ENCODE results near the gene TDRD10.

DNA sequence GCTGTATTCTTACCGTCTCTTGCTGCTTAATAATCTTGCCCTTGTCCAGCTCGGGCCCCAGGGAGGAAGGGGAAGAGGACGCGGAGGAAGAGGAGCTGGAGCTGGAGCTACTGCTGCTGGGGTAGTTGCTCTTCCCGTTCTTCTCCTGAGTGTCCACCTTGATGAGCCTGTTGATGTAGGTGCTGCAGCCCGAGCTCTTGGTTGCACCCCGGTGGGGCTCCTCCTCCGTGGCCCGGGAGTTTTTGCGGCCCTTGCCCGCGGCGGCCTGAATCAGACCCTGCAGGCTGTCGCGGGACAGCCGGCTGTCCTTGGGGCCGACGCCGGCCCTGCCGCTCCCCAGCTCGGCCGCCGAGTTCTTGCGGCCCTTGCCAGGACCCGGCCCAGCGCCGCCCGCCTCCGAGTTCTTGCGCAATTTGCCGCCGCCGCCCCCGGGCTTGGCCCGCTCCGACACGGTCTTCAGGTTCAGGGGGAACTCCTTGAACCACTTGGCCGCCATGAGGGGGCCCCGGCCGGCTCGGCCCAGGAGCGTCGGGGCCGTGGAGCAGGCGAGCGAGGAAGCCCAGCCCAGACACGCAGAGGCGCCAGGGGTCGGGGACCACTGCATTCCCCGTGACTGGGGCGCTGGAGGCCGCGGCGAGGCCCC lies 475 bp upstream of the TDRD10 start:
- TF ChIP-seq CTCF (IDR thresholded peaks at IDR 0.05) (no peak), MYC (IDR thresholded peaks at IDR 0.05; ENCODE audit: borderline replicate concordance, low read length) (no peak), POLR2A (IDR thresholded peaks at IDR 0.05; ENCODE audit: low read length) (no peak), CEBPB (IDR thresholded peaks at IDR 0.05) (peak; percentile 50 to 81; a peak in 3 of 4 replicates), JUNB (IDR thresholded peaks at IDR 0.05) (no peak), FOXS1 (CRISPR knock-in tag; IDR thresholded peaks at IDR 0.05) (no peak), EP300 (IDR thresholded peaks at IDR 0.05) (no peak), RFX5 (IDR thresholded peaks at IDR 0.05) (no peak), REST (IDR thresholded peaks at IDR 0.05) (no peak), TP53 (CRISPR knock-in tag; IDR thresholded peaks at IDR 0.05) (no peak), RNF2 (IDR thresholded peaks at IDR 0.05; ENCODE audit: borderline replicate concordance, low read depth) (no peak)

All from A549 (cell line).